OCI-LY1 (cell line): ENCODE results near the gene EPS8L3.

Experiments
- H2AFZ ChIP-seq: fragments of 200-600 bp; sonication (generic), shearing (Covaris generic); 2 replicates; pipeline ENCODE4 v1.6.0; 2014; ENCODE audit warnings: antibody characterized with exemption, mild to moderate bottlenecking, low read length
- H3F3A ChIP-seq: fragments of 200-600 bp; sonication (generic), shearing (Covaris generic); 2 replicates; pipeline ENCODE4 v1.6.0; 2014; ENCODE audit warnings: mild to moderate bottlenecking, antibody characterized with exemption, low read length, moderate library complexity; ENCODE audit not compliant: insufficient read depth
- H3K27ac ChIP-seq: fragments of 200-600 bp; sonication (generic); 2 replicates; pipeline ENCODE4 v1.5.1; 2014; ENCODE audit warnings: low read length, mixed run types, mild to moderate bottlenecking, low read depth; ENCODE audit not compliant: poor library complexity, severe bottlenecking
- H3K27me3 ChIP-seq: fragments of 200-600 bp; sonication (generic); 2 replicates; pipeline ENCODE4 v1.6.0; 2014; ENCODE audit warnings: antibody characterized with exemption, mild to moderate bottlenecking, low read length, moderate library complexity; ENCODE audit not compliant: insufficient read depth
- H3K36me3 ChIP-seq: fragments of 200-600 bp; sonication (generic); 2 replicates; pipeline ENCODE4 v1.6.1; 2014; ENCODE audit warnings: mild to moderate bottlenecking, antibody characterized with exemption, low read length, moderate library complexity, mixed read lengths; ENCODE audit not compliant: insufficient read depth
- H3K4me1 ChIP-seq: fragments of 200-600 bp; sonication (generic); 2 replicates; pipeline ENCODE4 v1.5.1; 2014; ENCODE audit warnings: mild to moderate bottlenecking, low read length, moderate library complexity; ENCODE audit not compliant: insufficient read depth, severe bottlenecking
- H3K4me2 ChIP-seq: fragments of 200-600 bp; sonication (generic), shearing (Covaris generic); 2 replicates; pipeline ENCODE4 v1.6.1; 2014; ENCODE audit warnings: low read length
- H3K4me3 ChIP-seq: fragments of 200-600 bp; sonication (generic); 2 replicates; pipeline ENCODE4 v1.5.1; 2014; ENCODE audit warnings: low read length, low read depth, mild to moderate bottlenecking, mixed read lengths; ENCODE audit not compliant: poor library complexity, severe bottlenecking
- H3K79me2 ChIP-seq: fragments of 200-600 bp; shearing (Covaris generic); 2 replicates; pipeline ENCODE4 v1.6.1; 2016; ENCODE audit warnings: mixed run types, low read length, mixed read lengths; ENCODE audit not compliant: insufficient read depth
- H3K9ac ChIP-seq: fragments of 200-600 bp; sonication (generic), shearing (Covaris generic); 2 replicates; pipeline ENCODE4 v1.6.1; 2014; ENCODE audit warnings: mild to moderate bottlenecking, low read length, mixed read lengths
- H3K9me2 ChIP-seq: fragments of 200-600 bp; sonication (generic), shearing (Covaris generic); 2 replicates; pipeline ENCODE4 v1.6.1; 2014; ENCODE audit warnings: low read depth, mild to moderate bottlenecking, low read length, mixed read lengths
- H3K9me3 ChIP-seq: fragments of 200-600 bp; shearing (Covaris generic); 2 replicates; pipeline ENCODE4 v1.6.1; 2014; ENCODE audit warnings: low read length, mixed read lengths
- H4K20me1 ChIP-seq: fragments of 200-600 bp; sonication (generic), shearing (Covaris generic); 2 replicates; pipeline ENCODE4 v1.6.0; 2016; ENCODE audit warnings: mild to moderate bottlenecking, low read length; ENCODE audit not compliant: insufficient read depth
- EZH2 ChIP-seq: fragments of 200-600 bp; sonication (generic), shearing (Covaris generic); IDR thresholded peaks from 2 replicates; pipeline ENCODE4 v1.8.0; 2017; ENCODE audit warnings: borderline replicate concordance, mixed run types, mild to moderate bottlenecking, antibody characterized with exemption, low read length, moderate library complexity, mixed read lengths
- TF ChIP-seq, protein P1 (sequence below): fragments of 200-600 bp; sonication (generic), shearing (Covaris generic); IDR thresholded peaks from 2 replicates; pipeline ENCODE4 v1.5.1; 2017; ENCODE audit warnings: mild to moderate bottlenecking, antibody characterized with exemption, low read length, moderate library complexity, mixed read lengths

The EPS8L3 gene

DNA sequence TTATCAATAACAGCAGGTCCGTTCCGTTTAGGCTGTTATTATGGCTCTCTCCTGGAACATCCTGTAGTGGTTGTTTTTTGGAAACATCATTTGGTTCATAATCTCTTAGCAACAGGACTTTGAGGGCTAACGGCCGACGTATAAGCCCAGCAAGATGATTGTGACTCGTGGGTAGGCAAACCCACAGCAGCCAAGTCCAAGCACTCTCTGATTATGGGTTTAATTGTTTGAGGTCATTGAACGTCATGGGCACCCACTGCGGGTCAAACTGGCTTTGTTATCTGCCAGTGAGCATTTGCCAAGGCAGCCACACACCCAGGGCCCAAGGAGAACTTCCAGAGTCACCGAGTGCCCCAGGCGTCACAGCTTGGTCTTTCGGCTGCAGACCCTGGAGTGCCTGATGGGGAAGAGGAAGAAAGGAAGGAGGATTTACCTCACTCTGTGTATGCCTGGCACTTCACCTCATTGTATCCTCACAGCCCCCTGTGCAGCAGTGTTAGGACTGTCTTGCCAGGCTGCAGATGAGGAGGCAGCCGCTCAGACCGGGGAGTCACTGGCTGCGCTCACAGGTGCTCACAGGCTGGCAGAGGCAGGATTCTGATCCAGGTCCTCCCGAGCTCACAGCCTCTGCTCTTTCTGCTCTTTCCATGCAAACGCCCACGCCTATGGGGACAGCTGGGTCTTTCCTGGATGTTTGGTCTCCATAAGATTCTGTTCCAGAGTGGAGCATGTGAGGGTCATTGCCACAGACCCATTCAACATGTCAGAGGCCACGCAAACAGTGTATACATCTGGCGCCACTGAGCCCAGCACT lies 30.8 kb upstream of the EPS8L3 start:
- Histone ChIP-seq H3K4me1 (no peaks in the 10 kb centered on the region), H2AFZ (no peak overlapping the region), H3K4me2 (no peak overlapping the region), H4K20me1 (no peaks in the 10 kb centered on the region), H3F3A (no peaks in the 10 kb centered on the region), H3K79me2 (no peaks in the 10 kb centered on the region), H3K9me2 (no peaks in the 10 kb centered on the region), H3K4me3 (no peak overlapping the region), H3K27me3 (peaks cover 7% of the 10 kb centered on the region; the same call in 1 of the 2 replicates), H3K9ac (no peak overlapping the region), H3K9me3 (no peaks in the 10 kb centered on the region), H3K36me3 (no peaks in the 10 kb centered on the region), H3K27ac (no peak overlapping the region)
- no peak for TF ChIP-seq EZH2
- TF ChIP-seq, protein P1, sequence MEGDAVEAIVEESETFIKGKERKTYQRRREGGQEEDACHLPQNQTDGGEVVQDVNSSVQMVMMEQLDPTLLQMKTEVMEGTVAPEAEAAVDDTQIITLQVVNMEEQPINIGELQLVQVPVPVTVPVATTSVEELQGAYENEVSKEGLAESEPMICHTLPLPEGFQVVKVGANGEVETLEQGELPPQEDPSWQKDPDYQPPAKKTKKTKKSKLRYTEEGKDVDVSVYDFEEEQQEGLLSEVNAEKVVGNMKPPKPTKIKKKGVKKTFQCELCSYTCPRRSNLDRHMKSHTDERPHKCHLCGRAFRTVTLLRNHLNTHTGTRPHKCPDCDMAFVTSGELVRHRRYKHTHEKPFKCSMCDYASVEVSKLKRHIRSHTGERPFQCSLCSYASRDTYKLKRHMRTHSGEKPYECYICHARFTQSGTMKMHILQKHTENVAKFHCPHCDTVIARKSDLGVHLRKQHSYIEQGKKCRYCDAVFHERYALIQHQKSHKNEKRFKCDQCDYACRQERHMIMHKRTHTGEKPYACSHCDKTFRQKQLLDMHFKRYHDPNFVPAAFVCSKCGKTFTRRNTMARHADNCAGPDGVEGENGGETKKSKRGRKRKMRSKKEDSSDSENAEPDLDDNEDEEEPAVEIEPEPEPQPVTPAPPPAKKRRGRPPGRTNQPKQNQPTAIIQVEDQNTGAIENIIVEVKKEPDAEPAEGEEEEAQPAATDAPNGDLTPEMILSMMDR, result no peak

DNA sequence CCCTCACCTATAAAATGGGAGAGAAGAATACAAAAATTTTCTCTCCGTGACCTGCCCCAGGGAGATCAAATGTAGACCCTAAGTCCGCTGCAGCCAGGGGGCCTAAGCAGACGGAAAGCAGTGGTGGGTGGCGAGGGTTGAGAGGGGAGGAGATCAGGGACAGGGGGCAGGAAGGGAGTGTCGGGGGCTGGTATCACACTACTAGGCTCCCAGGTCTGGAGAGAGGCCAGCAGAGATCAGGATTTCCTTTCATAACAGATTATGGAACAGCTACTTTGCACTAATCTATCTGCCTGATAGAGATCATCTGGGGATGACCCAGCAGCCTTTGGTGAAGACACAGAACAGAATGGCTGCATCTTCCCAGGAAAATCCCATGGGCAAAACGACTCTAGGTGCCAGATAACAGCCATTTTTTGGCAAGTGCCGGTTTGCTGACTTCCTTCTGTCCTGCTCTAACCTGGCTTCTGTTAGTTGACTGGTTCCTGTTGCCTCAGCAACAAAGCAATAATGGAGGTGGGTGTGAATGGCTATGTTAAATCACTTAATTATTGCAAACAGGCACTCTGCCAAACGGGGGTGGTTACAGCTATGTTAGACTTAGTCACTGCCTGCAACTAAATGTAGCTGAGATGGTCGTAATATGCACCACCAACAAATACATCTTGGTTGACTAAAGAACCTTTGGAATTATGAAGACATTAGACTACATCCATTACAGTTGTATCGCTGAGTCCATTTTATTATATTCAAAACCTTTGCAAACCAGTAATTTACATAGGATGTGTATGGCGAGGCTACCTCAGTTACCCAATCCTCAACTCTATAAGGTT lies 30.0 kb upstream of the EPS8L3 start:
- H3F3A ChIP-seq, result no peaks in the 10 kb centered on the region
- H3K27ac ChIP-seq, result no peak overlapping the region
- H3K27me3 ChIP-seq, result peaks cover 7% of the 10 kb centered on the region; the same call in 1 of the 2 replicates
- H4K20me1 ChIP-seq, result no peaks in the 10 kb centered on the region
- H3K4me1 ChIP-seq, result no peaks in the 10 kb centered on the region
- H3K4me2 ChIP-seq, result no peak overlapping the region
- no peaks in the 10 kb centered on the region for H3K9me3 ChIP-seq
- H3K9ac ChIP-seq, result no peak overlapping the region
- H3K9me2 ChIP-seq, result no peaks in the 10 kb centered on the region
- H3K79me2 ChIP-seq, result no peaks in the 10 kb centered on the region
- no peak for TF ChIP-seq EZH2
- TF ChIP-seq, protein P1, result no peak
- H2AFZ ChIP-seq, result no peak overlapping the region
- no peak overlapping the region for H3K4me3 ChIP-seq
- no peaks in the 10 kb centered on the region for H3K36me3 ChIP-seq

DNA sequence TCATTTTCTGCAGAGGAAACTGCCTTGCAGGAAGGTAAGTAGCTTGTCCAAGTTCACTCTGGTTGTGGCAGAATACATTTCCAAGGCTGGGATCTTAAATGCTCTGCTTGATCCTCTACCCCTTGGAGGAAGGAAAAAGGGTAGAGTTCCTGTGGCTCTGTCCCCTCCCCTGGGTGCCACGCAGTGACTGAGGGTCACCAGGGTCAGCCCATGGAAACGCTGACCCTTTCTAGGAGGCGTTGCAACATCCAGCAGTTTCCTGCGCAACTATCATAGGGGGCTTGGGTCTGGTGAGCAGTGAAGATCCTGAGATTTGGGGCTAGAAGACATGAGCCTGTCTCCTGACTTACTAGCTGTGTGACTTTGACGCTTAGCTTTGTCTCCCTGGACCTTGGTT lies 29.4 kb upstream of the EPS8L3 start:
- Histone ChIP-seq H3K4me1 (no peaks in the 10 kb centered on the region), H3K4me3 (no peak overlapping the region), H3K79me2 (no peaks in the 10 kb centered on the region), H3K27me3 (peaks cover 4% of the 10 kb centered on the region; the same call in 1 of the 2 replicates), H2AFZ (no peak overlapping the region), H3K9ac (no peak overlapping the region), H3K9me3 (no peaks in the 10 kb centered on the region), H3F3A (no peaks in the 10 kb centered on the region), H4K20me1 (no peaks in the 10 kb centered on the region), H3K4me2 (no peak overlapping the region), H3K36me3 (no peaks in the 10 kb centered on the region), H3K9me2 (no peaks in the 10 kb centered on the region), H3K27ac (no peak overlapping the region)
- TF ChIP-seq, protein P1, result no peak
